Neural progenitor cell (in vitro differentiated cells): ENCODE results near the gene ITGAD. TPM values are rescaled to one million over a fixed set of nuclear protein-coding genes. Genes with fewer than 3 reads are reported as not detected.

ENCODE experiments used
- DNase-seq: peaks from one replicate; pipeline ENCODE4 v3.0.0-alpha.2; 2016; ENCODE audit warnings: low spot score
- H2AFZ ChIP-seq: fragments of 200-600 bp; sonication (generic); replicated peaks from 2 replicates; pipeline ENCODE4 v1.6.1; 2016; ENCODE audit warnings: antibody characterized with exemption
- H3F3A ChIP-seq: fragments of 200-600 bp; sonication (generic); 2 replicates; pipeline ENCODE4 v1.6.1; 2016; ENCODE audit warnings: antibody characterized with exemption, low read depth
- H3K27ac ChIP-seq: fragments of 200-600 bp; sonication (generic); 2 replicates; pipeline ENCODE4 v1.5.1; 2016; ENCODE audit warnings: mild to moderate bottlenecking
- H3K27me3 ChIP-seq: fragments of 200-600 bp; sonication (generic); 2 replicates; pipeline ENCODE4 v1.6.1; 2016; ENCODE audit warnings: mild to moderate bottlenecking, moderate library complexity
- H3K36me3 ChIP-seq: fragments of 200-600 bp; sonication (generic); 2 replicates; pipeline ENCODE4 v1.5.1; 2016
- H3K4me1 ChIP-seq: fragments of 200-600 bp; sonication (generic); 2 replicates; pipeline ENCODE4 v1.6.1; 2016; ENCODE audit warnings: mixed run types
- H3K4me2 ChIP-seq: fragments of 200-600 bp; sonication (generic); 2 replicates; pipeline ENCODE4 v1.6.1; 2016
- H3K4me3 ChIP-seq: fragments of 200-600 bp; sonication (generic); 2 replicates; pipeline ENCODE4 v1.5.1; 2016
- H3K79me2 ChIP-seq: fragments of 200-600 bp; sonication (generic); 2 replicates; pipeline ENCODE4 v1.6.1; 2016; ENCODE audit warnings: low read depth
- H3K9ac ChIP-seq: fragments of 200-600 bp; sonication (generic); 2 replicates; pipeline ENCODE4 v1.6.1; 2016
- H3K9me3 ChIP-seq: fragments of 200-600 bp; sonication (generic); 2 replicates; pipeline ENCODE4 v1.5.1; 2016; ENCODE audit warnings: low read depth
- H4K20me1 ChIP-seq: fragments of 200-600 bp; sonication (generic); 2 replicates; pipeline ENCODE4 v1.6.1; 2016; ENCODE audit warnings: low read depth
- H3K27ac Mint-ChIP-seq: 3 replicates; pipeline ENCODE4 v1.8.0; 2021; ENCODE audit warnings: mixed read lengths
- H3K27me3 Mint-ChIP-seq: 2 replicates; pipeline ENCODE4 v1.8.0; 2022; ENCODE audit warnings: low read depth, mild to moderate bottlenecking, inconsistent platforms, moderate library complexity, mixed read lengths; ENCODE audit not compliant: insufficient read depth
- H3K36me3 Mint-ChIP-seq: 3 replicates; pipeline ENCODE4 v1.8.0; 2021; ENCODE audit warnings: mixed read lengths
- H3K4me1 Mint-ChIP-seq: 3 replicates; pipeline ENCODE4 v1.8.0; 2021; ENCODE audit warnings: mixed read lengths
- H3K4me3 Mint-ChIP-seq: 3 replicates; pipeline ENCODE4 v1.8.0; 2021; ENCODE audit warnings: mild to moderate bottlenecking, moderate library complexity, mixed read lengths
- H3K9me3 Mint-ChIP-seq: 3 replicates; pipeline ENCODE4 v1.8.0; 2020; ENCODE audit warnings: mixed read lengths
- EZH2 ChIP-seq: fragments of 200-600 bp; sonication (generic); IDR thresholded peaks from 2 replicates; pipeline ENCODE4 v1.6.1; 2017; ENCODE audit warnings: antibody characterized with exemption, mild to moderate bottlenecking, moderate library complexity
- EZH2phosphoT487 ChIP-seq: fragments of 200-600 bp; sonication (generic); IDR thresholded peaks from 2 replicates; pipeline ENCODE4 v1.6.1; 2017; ENCODE audit warnings: antibody characterized with exemption
- total RNA-seq: library from RNA; depleted of rRNA; stranded (reverse); fragments of >200 nt; gene quantifications from 2 replicates; pipeline ENCODE4 v1.2.3, GENCODE V29; 2015; ENCODE audit warnings: low replicate concordance
- TF ChIP-seq, protein P1 (sequence below): fragments of 200-600 bp; sonication (generic); IDR thresholded peaks from 2 replicates; pipeline ENCODE4 v1.5.1; 2017; ENCODE audit warnings: antibody characterized with exemption, mild to moderate bottlenecking

ITGAD gene
- total RNA-seq, 1 donor from 2014 or later: not detected

DNA sequence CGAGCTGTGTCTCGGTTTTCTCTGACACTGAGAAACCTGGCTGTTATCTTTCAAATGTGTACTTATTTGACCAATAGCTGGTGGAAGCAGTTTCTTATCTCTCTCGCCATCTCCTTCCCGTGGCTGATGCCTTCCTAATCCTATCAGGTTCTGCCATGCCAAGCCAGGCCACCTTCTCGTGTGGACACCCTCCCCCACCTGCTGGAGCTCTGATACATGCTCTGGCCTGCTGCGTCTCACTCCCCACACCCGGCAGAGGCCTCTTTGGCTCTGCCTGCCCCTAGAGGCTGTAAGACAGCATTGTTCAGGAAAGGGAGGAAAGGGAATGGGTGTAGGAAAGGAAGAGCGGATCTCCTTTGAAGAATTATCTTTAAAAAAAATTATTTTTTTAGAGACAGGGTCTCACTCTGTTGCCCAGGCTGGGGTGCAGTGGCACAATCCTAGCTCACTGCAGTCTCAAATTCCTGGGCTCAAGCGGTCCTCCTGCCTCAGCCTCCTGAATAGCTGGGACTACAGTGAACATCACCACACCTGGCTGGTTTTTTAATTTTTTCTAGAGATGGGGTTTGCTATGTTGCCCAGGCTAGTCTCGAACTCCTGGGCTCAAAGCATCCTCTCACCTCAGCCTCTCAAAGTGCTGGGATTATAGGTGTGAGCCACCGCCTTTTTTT is 58.7 kb downstream of the ITGAD start:
- Histone ChIP-seq H3F3A (peaks cover 24% of the 10 kb centered on the region), H3K27me3 (no peaks in the 10 kb centered on the region), H3K4me3 (no peak overlapping the region), H3K27ac (no peak overlapping the region), H3K9ac (no peak overlapping the region), H3K4me2 (peak overlapping the region; percentile 32), H2AFZ (no peak overlapping the region), H3K36me3 (no peaks in the 10 kb centered on the region), H4K20me1 (peaks cover 42% of the 10 kb centered on the region), H3K4me1 (peaks cover 20% of the 10 kb centered on the region), H3K79me2 (peaks cover 17% of the 10 kb centered on the region), H3K9me3 (no peaks in the 10 kb centered on the region)
- H3K4me1 Mint-ChIP-seq: peaks cover 38% of the 10 kb centered on the region
- H3K27ac Mint-ChIP-seq: peak overlapping the region; percentile 87
- TF ChIP-seq, protein P1, sequence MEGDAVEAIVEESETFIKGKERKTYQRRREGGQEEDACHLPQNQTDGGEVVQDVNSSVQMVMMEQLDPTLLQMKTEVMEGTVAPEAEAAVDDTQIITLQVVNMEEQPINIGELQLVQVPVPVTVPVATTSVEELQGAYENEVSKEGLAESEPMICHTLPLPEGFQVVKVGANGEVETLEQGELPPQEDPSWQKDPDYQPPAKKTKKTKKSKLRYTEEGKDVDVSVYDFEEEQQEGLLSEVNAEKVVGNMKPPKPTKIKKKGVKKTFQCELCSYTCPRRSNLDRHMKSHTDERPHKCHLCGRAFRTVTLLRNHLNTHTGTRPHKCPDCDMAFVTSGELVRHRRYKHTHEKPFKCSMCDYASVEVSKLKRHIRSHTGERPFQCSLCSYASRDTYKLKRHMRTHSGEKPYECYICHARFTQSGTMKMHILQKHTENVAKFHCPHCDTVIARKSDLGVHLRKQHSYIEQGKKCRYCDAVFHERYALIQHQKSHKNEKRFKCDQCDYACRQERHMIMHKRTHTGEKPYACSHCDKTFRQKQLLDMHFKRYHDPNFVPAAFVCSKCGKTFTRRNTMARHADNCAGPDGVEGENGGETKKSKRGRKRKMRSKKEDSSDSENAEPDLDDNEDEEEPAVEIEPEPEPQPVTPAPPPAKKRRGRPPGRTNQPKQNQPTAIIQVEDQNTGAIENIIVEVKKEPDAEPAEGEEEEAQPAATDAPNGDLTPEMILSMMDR: peak; percentile 65
- no peak for TF ChIP-seq EZH2phosphoT487
- TF ChIP-seq EZH2: no peak
- DNase-seq: peak; percentile 79
- no peaks in the 10 kb centered on the region for H3K36me3 Mint-ChIP-seq
- H3K4me3 Mint-ChIP-seq: no peak overlapping the region
- H3K9me3 Mint-ChIP-seq: no peaks in the 10 kb centered on the region
- H3K27me3 Mint-ChIP-seq: peaks cover 2% of the 10 kb centered on the region

DNA sequence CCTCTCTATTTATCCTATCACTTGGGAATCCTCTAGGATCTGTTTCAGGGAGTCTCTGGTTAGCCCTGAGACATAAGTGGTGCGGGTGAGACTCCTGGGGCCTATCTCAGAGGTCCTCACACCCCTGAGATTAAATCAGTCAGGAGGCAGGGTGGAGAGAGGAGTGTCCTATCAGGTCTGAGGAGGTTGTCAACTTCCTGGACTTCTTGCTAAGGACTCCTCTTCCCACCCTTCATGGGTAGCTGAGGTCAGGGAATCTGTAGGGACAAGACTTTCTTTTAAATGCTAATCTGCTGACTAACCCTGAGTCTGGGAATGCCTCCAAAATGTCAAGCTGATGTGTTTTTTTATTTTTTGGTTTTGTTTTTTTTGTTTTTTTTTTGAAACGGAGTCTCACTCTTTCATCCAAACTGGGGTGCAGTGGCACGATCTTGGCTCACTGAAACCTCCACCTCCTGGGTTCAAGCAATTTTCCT is 59.5 kb downstream of the ITGAD start:
- no peak overlapping the region for H3K27ac ChIP-seq
- peaks cover 28% of the 10 kb centered on the region for H3F3A ChIP-seq
- peaks cover 39% of the 10 kb centered on the region for H3K4me1 Mint-ChIP-seq
- no peak for TF ChIP-seq EZH2phosphoT487
- TF ChIP-seq, protein P1: no peak
- TF ChIP-seq EZH2: no peak
- no peak overlapping the region for H3K4me3 Mint-ChIP-seq
- H3K4me1 ChIP-seq: peaks cover 23% of the 10 kb centered on the region
- peaks cover 2% of the 10 kb centered on the region for H3K27me3 Mint-ChIP-seq
- peaks cover 51% of the 10 kb centered on the region for H4K20me1 ChIP-seq
- H3K9me3 ChIP-seq: no peaks in the 10 kb centered on the region
- no peak overlapping the region for H2AFZ ChIP-seq
- no peak overlapping the region for H3K9ac ChIP-seq
- H3K9me3 Mint-ChIP-seq: no peaks in the 10 kb centered on the region
- no peak for DNase-seq
- H3K4me3 ChIP-seq: no peak overlapping the region
- H3K36me3 ChIP-seq: no peaks in the 10 kb centered on the region
- no peaks in the 10 kb centered on the region for H3K27me3 ChIP-seq
- H3K27ac Mint-ChIP-seq: peak overlapping the region; percentile 76
- no peak overlapping the region for H3K4me2 ChIP-seq
- no peaks in the 10 kb centered on the region for H3K36me3 Mint-ChIP-seq
- H3K79me2 ChIP-seq: peaks cover 26% of the 10 kb centered on the region

DNA sequence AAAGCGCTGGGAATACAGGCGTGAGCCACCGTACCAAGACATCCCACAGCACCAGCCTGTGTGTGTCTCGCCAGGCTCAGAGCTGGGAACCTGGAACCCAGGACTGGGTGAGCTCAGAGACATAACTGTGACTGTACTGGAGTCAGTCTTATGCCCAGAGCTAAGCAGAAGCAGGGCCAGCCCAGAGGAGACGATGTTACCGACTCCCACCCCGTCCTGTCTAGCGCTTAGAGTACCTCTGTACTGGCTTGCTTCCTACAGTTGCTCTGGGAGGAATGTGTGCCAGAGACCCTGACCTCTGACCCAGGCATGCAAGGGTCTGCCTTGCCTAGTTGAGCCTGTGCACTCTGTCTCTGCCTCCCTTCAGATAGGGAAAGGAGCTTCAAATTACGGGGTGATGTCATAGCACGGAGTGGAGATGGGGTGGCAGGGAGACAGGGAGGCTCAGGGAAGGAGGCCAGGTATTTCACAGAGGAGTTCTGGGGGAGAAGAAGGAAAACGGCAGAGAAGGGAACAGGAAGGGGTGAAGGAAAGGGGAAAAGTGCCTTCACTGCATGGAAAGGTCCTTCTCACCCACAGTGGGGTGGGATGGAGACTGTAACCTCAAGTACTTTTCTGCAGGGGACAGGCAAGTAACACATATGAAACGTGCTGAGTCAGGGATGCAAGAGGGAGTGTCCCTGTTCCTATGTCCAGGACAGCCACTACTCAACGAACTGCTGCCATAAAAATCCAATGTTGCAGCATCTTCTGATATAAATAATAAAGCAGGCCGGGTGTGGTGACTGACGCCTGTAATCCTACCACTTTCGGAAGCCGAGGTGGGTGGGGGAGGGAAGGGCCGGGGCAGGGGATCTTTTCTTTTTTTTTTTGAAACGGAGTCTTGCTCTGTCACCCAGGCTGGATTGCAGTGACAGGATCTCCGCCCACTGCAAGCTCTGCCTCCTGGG is 60.4 kb downstream of the ITGAD start:
- H3K27ac Mint-ChIP-seq: peak overlapping the region; percentile 12
- H3K36me3 Mint-ChIP-seq: no peaks in the 10 kb centered on the region
- H3K27me3 ChIP-seq: no peaks in the 10 kb centered on the region
- no peak overlapping the region for H3K27ac ChIP-seq
- no peaks in the 10 kb centered on the region for H3K9me3 ChIP-seq
- peaks cover 26% of the 10 kb centered on the region for H3K4me1 ChIP-seq
- TF ChIP-seq, protein P1: no peak
- no peak for TF ChIP-seq EZH2
- no peak for TF ChIP-seq EZH2phosphoT487
- no peaks in the 10 kb centered on the region for H3K36me3 ChIP-seq
- H4K20me1 ChIP-seq: peaks cover 60% of the 10 kb centered on the region
- peaks cover 2% of the 10 kb centered on the region for H3K27me3 Mint-ChIP-seq
- peaks cover 37% of the 10 kb centered on the region for H3F3A ChIP-seq
- peak overlapping the region; percentile 24 for H3K4me2 ChIP-seq
- H3K4me3 ChIP-seq: no peak overlapping the region
- peak overlapping the region; percentile 28 for H3K4me3 Mint-ChIP-seq
- no peak overlapping the region for H2AFZ ChIP-seq
- H3K4me1 Mint-ChIP-seq: peaks cover 45% of the 10 kb centered on the region
- peaks cover 34% of the 10 kb centered on the region for H3K79me2 ChIP-seq
- DNase-seq: peak; percentile 48
- no peak overlapping the region for H3K9ac ChIP-seq
- no peaks in the 10 kb centered on the region for H3K9me3 Mint-ChIP-seq
